HG03066 (cell line): ENCODE measurements around the gene LIPJ.

Source experiments
- ATAC-seq: cut with Tn5 transposase; IDR thresholded peaks from one replicate; pipeline ENCODE4 v1.9.1; 2021; ENCODE audit warnings: low read depth; ENCODE audit not compliant: unreplicated experiment

The LIPJ gene, protein sequence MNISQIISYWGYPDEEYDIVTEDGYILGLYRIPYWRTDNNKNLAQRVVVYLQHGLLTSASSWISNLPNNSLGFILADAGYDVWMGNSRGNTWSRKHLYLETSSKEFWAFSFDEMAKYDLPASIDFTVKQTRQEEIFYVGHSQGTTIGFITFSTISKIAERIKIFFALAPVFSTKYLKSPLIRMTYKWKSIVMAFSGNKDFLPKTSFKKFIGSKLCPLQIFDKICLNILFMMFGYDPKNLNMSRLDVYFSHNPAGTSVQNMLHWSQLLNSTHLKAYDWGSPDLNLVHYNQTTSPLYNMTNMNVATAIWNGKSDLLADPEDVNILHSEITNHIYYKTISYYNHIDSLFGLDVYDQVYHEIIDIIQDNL

GRCh38 chr10:88586462-88586861, at the start of gene LIPJ:
Gene LIPJ (plus strand): TSS chr10:88586762. CDS start chr10:88590688, 3,926 bp downstream.
- no peak for ATAC-seq

GRCh38 chr10:88537322-88537721, 49.2 kb upstream of the LIPJ start:
- ATAC-seq, result no peak

DNA sequence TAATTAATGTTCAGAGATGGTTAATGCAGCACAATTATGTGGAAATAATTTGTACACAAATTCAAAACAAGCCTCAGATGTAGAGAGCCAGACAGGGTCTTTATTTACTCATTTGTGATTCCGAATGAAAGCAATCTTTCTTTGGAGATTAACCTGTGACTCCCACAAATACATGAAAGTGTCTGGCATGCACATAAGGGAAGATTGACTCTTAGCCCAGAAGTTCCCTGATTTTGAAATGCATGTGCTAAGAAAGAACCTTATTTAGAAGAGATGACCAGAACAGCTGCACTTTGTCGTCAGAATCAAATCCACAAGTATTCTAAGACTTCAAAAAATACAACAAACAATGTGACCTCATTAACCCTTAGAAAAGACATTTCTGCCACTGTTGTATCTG, 48.5 kb upstream of the LIPJ start:
- ATAC-seq, result no peak

GRCh38 chr10:88540351-88540750, 46.2 kb upstream of the LIPJ start:
- ATAC-seq, result no peak

GRCh38 chr10:88541116-88541626, 45.4 kb upstream of the LIPJ start:
- ATAC-seq, result no peak

DNA sequence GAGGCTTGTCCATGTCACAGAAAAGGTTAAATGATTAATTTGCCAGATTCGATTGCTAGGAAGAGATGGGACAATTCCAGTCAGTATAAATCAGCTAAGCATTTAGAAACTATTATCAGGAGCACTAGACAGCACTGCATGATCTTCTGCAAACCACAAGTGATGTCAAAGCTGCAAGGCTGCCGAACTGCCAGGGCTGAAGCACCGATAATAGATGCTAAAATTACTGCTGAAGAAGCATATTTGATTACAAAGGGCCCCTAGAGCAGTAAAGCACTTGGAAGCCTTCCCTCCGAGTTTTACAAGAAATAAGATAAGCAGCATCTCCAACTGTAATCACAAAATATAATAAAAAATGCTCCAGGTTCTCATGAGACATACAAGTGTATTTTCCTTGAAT, 44.0 kb upstream of the LIPJ start:
- ATAC-seq, result no peak

GRCh38 chr10:88544140-88544870, 42.3 kb upstream of the LIPJ start:
- ATAC-seq, result no peak

DNA sequence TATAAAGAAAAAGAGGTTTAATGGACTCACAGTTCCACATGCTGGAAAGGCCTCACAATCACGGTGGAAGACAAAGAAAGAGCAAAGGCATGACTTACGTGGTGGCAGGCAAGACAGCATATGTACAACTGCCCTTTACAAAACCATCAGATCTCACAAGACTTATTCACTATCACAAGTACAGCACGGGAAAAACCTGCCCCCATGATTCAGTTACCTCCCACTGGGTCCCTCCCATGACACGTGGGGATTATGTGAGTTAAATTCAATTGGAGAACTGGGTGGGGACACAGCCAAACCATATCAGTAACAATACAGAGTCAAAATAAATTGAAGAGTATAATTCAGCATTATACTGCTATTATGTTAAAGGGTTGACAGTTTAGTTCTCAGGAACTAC, 41.2 kb upstream of the LIPJ start:
- ATAC-seq, result no peak

DNA sequence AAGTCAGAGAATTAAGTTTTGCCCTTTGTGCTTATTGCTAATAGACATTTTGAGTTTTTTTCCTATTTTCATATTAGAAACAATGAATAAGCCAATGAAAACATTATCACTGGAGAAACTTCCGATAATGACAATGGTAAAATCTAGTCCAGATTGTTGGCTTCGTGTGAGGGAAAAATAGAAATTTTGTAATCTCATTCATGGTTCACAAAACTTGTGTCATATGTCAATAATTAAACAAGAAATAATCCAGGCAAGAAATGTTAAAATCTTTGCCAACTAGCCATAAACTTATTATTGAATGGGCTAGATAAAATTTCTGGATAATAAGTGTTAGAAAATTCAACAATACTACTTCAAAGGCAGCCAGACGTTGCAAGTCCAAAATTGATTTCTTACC, 40.1 kb upstream of the LIPJ start:
- ATAC-seq, result no peak

DNA sequence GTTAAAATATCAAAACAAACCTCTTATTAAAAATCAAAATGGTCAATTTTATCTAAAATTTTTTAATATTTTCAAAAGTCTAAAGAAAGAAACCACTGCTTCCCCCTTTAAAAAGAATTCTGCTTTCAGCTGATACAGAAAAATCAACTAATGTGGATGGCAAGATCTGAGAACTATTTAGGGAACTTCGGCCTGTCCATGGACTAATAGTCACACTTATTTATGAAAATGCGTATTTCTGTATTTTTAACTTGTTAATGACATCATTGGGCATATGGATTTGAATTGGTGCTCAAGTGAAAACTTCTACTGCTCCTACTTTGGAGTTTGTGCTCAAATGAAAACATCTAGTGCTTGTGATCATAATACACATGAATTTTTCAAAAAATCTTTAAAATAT, 35.3 kb upstream of the LIPJ start:
- ATAC-seq, result no peak

GRCh38 chr10:88553116-88553752, 33.3 kb upstream of the LIPJ start:
- ATAC-seq, result peak; percentile 86

GRCh38 chr10:88555190-88555908, 31.2 kb upstream of the LIPJ start:
- no peak for ATAC-seq

GRCh38 chr10:88557256-88557655, 29.3 kb upstream of the LIPJ start:
- no peak for ATAC-seq

DNA sequence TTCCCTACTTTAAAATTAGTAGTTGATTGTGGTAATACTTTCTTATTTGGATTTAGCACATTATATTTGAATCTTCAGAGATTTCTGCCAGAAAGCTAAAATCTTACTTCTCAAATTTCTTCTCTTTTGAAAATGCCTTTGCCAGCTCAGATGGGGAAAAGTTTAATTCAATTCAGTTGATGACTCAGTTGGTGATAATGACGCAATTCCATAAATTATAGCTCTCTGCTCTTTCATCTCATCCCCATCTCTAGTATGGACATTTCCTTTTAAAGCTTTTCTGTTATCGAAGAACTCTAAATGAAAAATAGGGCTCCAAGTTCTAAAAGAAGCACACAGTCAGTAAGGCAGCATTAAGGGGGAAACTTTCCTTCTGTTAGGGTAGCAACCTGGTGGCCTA, 28.9 kb upstream of the LIPJ start:
- no peak for ATAC-seq

GRCh38 chr10:88562152-88562551, 24.4 kb upstream of the LIPJ start:
- ATAC-seq, result no peak

DNA sequence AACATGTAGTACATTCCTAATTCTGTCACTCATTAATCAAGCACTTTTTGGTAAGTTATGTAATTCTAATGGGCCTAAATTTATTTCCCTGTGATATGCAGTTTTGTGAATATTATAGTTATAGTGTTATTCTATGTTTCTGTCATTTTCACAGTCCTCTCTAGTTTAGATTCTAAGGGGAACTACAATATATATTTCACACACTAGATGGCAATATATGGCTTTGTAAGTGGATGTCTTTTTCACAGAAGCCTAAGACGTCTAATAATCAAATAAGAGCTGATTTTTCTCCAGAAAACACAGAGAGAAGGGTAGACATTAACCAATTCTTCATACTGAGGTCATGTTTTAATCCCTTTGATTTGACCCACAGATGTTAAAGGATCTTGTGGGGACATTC, 21.5 kb upstream of the LIPJ start:
- ATAC-seq, result no peak

DNA sequence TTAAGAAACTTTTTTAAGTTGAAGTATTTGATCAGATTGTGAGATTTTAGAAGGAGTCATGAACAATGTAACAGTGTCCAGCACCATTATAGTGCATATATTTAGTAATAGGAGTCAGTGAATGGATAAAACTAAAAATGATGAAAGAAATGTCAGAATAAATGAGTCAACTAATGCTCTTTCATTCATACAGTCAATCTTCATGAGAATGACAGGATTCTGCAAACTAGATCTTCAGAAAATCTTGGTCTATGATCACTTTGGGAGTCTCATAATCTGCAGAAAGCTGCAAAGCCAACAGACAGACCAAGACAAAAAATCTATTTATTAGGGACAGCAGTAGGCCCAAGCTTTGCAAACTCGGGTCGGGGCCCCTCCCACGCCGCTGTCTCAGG, 4.2 kb upstream of the LIPJ start:
- no peak for ATAC-seq

DNA sequence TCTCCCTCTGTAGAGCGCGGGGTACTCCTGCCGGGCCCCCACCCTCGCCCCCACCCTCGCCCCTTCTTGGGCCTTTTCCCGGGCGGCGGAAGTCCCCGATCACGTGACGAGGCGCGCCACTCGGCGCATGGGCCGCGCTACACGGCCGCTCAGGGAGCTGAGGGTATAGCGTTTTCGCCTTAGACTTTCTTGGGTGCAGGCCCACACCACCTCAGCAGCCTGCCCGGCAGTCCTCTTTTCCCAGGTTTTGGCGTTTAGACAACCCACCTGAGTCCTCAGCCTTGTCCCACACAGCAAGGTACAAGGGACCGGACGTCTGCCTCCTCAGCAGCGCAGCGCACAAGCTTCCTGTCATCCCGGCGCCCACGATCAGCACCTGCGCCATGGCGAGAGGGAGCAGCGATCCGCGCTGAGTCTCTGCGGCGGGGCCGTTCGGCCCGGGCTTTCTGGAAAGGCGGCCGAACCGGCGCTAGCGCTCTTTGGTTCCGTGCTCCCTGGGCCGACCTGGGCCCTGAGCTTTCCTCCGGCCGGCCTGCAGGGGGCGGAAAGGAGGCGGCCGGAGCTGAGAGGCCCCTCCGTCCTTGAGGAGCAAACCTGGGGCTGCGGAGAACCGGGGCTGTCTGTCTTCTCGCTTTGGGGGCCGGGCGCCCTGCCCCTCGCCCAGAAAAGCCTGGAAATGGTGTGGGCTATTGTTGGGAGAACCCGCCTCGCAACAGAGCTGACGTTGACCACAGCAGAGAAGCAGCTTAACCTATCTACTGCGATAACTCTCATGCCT, 3.6 kb upstream of the LIPJ start, which contains the start of gene RNLS:
TSS of gene RNLS (minus strand) at position 513 of the 778 bp plus-strand sequence.
- ATAC-seq, result peak; percentile 72

DNA sequence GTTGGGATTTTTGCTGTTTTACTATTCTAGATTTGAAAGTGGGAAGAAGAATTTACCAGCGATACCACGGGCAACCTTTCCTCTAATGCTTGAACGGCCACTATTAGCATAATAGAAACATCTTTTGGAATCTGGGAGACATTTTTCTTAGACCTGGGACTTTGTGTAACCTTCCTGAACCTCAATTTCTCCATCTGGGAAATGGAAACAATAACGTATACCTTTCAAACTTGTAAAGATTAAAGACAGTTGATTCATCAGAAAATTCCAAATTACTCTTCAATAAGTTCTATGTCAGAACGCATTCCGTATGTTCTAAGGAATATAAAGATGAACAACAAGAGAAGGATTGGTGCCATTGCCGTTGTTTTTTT, 3.0 kb upstream of the LIPJ start:
- no peak for ATAC-seq

DNA sequence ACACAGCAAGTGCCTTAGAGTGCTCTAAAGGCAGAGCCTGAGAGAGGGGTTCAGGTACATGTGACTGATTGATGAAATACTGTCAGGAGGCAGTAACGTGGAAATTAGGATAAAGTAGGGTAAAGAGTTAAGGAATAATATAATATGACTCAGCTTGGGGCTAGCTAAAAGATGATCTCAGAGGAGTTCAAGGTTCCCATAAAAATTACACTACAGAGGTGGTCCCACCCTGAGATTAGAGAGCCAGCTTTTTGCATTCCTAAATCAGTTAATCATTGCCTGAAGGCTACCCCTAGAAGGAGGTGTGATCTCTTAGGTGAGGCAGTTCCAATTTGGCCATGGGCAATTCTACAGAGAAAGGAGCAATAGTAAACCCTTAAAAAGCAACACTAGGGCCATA, 5.8 kb downstream of the LIPJ start:
- ATAC-seq, result no peak
